Measurements from ENCODE around the gene PNPLA6. TPM values are rescaled to one million over a fixed set of nuclear protein-coding genes. Genes with fewer than 3 reads are reported as not detected.
A peak's percentile ranks its signal among the peaks of the same experiment; 100 is the strongest.

PNPLA6 gene
- total RNA-seq, 1 experiment from 2014 or later: 60.1 TPM

- H3K9me3 Mint-ChIP-seq (ENCODE audit: low read depth, unreplicated experiment): no peaks in the 10 kb centered on the region
- H3K36me3 Mint-ChIP-seq (ENCODE audit: insufficient read depth, unreplicated experiment): peaks cover 6% of the 10 kb centered on the region
- CTCF ChIA-PET: no interaction called here
- no peaks in the 10 kb centered on the region for H3K27me3 Mint-ChIP-seq (ENCODE audit: unreplicated experiment)
- H3K4me3 Mint-ChIP-seq (ENCODE audit: low read depth, unreplicated experiment): no peak overlapping the region
- TF ChIP-seq CTCF (IDR thresholded peaks at IDR 0.05; ENCODE audit: unreplicated experiment): no peak
- no TSS peak for BruUV-seq (replicated peaks)
- no peak overlapping the region for H3K27ac Mint-ChIP-seq (ENCODE audit: unreplicated experiment)
- no peak for DNase-seq
- no peaks in the 10 kb centered on the region for H3K4me1 Mint-ChIP-seq (ENCODE audit: low read depth, unreplicated experiment)
- intact Hi-C loops (cut with micrococcal nuclease; ENCODE audit: unreplicated experiment): no loop called here
Measured at GRCh38 chr19:7528522-7529245, 6.8 kb upstream of the PNPLA6 start.

- no peaks in the 10 kb centered on the region for H3K4me1 Mint-ChIP-seq (ENCODE audit: low read depth, unreplicated experiment)
- H3K27ac Mint-ChIP-seq (ENCODE audit: unreplicated experiment): no peak overlapping the region
- H3K4me3 Mint-ChIP-seq (ENCODE audit: low read depth, unreplicated experiment): no peak overlapping the region
- CTCF ChIA-PET: no interaction called here
- no peaks in the 10 kb centered on the region for H3K27me3 Mint-ChIP-seq (ENCODE audit: unreplicated experiment)
- no peak for DNase-seq
- peaks cover 7% of the 10 kb centered on the region for H3K36me3 Mint-ChIP-seq (ENCODE audit: insufficient read depth, unreplicated experiment)
- no peak for TF ChIP-seq CTCF (IDR thresholded peaks at IDR 0.05; ENCODE audit: unreplicated experiment)
- intact Hi-C loops (cut with micrococcal nuclease; ENCODE audit: unreplicated experiment): no loop called here
- no TSS peak for BruUV-seq (replicated peaks)
- H3K9me3 Mint-ChIP-seq (ENCODE audit: low read depth, unreplicated experiment): no peaks in the 10 kb centered on the region
Measured at GRCh38 chr19:7529246-7529600, 6.3 kb upstream of the PNPLA6 start.

- H3K4me3 Mint-ChIP-seq (ENCODE audit: low read depth, unreplicated experiment): no peak overlapping the region
- no peaks in the 10 kb centered on the region for H3K4me1 Mint-ChIP-seq (ENCODE audit: low read depth, unreplicated experiment)
- H3K9me3 Mint-ChIP-seq (ENCODE audit: low read depth, unreplicated experiment): no peaks in the 10 kb centered on the region
- no peak for DNase-seq
- BruUV-seq (replicated peaks): no TSS peak
- no peaks in the 10 kb centered on the region for H3K27me3 Mint-ChIP-seq (ENCODE audit: unreplicated experiment)
- CTCF ChIA-PET: no interaction called here
- TF ChIP-seq CTCF (IDR thresholded peaks at IDR 0.05; ENCODE audit: unreplicated experiment): no peak
- intact Hi-C loops (cut with micrococcal nuclease; ENCODE audit: unreplicated experiment): no loop called here
- no peak overlapping the region for H3K27ac Mint-ChIP-seq (ENCODE audit: unreplicated experiment)
- peaks cover 13% of the 10 kb centered on the region for H3K36me3 Mint-ChIP-seq (ENCODE audit: insufficient read depth, unreplicated experiment)
Measured at GRCh38 chr19:7529610-7530490, 5.7 kb upstream of the PNPLA6 start.

- Mint-ChIP-seq H3K27ac (ENCODE audit: unreplicated experiment) (no peak overlapping the region), H3K4me1 (ENCODE audit: low read depth, unreplicated experiment) (no peaks in the 10 kb centered on the region), H3K27me3 (ENCODE audit: unreplicated experiment) (no peaks in the 10 kb centered on the region), H3K9me3 (ENCODE audit: low read depth, unreplicated experiment) (no peaks in the 10 kb centered on the region), H3K4me3 (ENCODE audit: low read depth, unreplicated experiment) (peak overlapping the region; percentile 85), H3K36me3 (ENCODE audit: insufficient read depth, unreplicated experiment) (peaks cover 33% of the 10 kb centered on the region)
- TF ChIP-seq CTCF (IDR thresholded peaks at IDR 0.05; ENCODE audit: unreplicated experiment): no peak
- CTCF ChIA-PET: no interaction called here
- intact Hi-C loops (cut with micrococcal nuclease; ENCODE audit: unreplicated experiment): no loop called here
- no TSS peak for BruUV-seq (replicated peaks)
- DNase-seq: no peak
Measured at GRCh38 chr19:7533281-7533885, 2.1 kb upstream of the PNPLA6 start.

All from Calu3 (cell line).